ENCODE data around the gene PHKA1. TPM values are rescaled to one million over a fixed set of nuclear protein-coding genes. Genes with fewer than 3 reads are reported as not detected.
"Not testable (repeated sequence)": the region's sequence is repeated elsewhere in the genome, so short reads cannot be mapped to it uniquely, and the experiment has no call there.

Gene PHKA1
- total RNA-seq, 1 experiment from 2014 or later = 15.3 TPM

DNA sequence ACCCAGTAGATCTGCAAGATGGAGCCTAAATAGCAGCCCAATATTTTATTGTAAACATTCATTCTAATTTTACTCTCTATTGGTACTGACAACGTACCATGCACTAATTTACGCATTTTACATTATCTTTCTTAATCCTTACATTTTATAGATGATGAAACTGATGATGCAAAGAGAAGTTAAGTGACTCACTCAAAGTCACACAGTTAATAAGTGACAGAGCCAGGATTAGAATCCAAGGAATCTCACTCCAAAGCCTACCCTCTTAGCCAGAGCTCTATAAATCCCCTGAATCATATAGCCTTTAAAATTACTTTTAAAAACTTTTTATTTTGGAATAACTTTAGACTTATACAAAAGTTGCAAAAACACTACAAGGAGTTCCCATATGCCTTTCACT, 37.6 kb downstream of the PHKA1 start:
- RAD21 ChIA-PET (ENCODE audit: low non-redundant PET in 1 of 2, low total read pairs in 2 of 2, uncharacterized antibody in 2 of 2, unreplicated experiment in 2 of 2) = no interaction called here
- H2AFZ ChIP-seq (ENCODE audit: low read depth, low read length, poor library complexity, severe bottlenecking) = no peak overlapping the region
- no peak overlapping the region for H3K9ac ChIP-seq (ENCODE audit: low read length)
- H3K4me1 ChIP-seq (ENCODE audit: control insufficient read depth in 1 of 2, insufficient read depth in 2 of 2, low read length in 2 of 2) = 0 out of 4 replicates have a peak, but pooled peaks cover 0 to 5% of the 10 kb centered on the region in 2 experiments
- CTCF ChIA-PET = no interaction called here
- no peaks in the 10 kb centered on the region for H3K9me2 ChIP-seq (ENCODE audit: insufficient read depth)
- no peaks in the 10 kb centered on the region for H3K9me3 ChIP-seq (ENCODE audit: control insufficient read depth in 1 of 2, insufficient read depth in 1 of 2, low read depth in 1 of 2, low read length in 2 of 2)
- no peak for DNase-seq (ENCODE audit: low read depth, low spot score)
- TF ChIP-seq MAX (IDR thresholded peaks at IDR 0.05) (no peak), CEBPB (IDR thresholded peaks at IDR 0.05; ENCODE audit: low read depth) (0 out of 2 replicates have a peak, but pooled peaks have one; percentile 18), EZH2 (IDR thresholded peaks at IDR 0.05) (no peak), POLR2AphosphoS5 (IDR thresholded peaks at IDR 0.05; ENCODE audit: low read depth, low read length) (no peak)
- H3K36me3 ChIP-seq (ENCODE audit: control insufficient read depth in 1 of 2, insufficient read depth in 2 of 2, low read length in 2 of 2) = no peaks in the 10 kb centered on the region
- no peak overlapping the region for H3K4me3 ChIP-seq (replicated peaks in 1 of 2; ENCODE audit: low read depth in 1 of 2, low read length in 2 of 2)
- no peaks in the 10 kb centered on the region for H3K79me2 ChIP-seq (ENCODE audit: insufficient read depth, low read length)
- no peaks in the 10 kb centered on the region for H4K20me1 ChIP-seq (ENCODE audit: insufficient read depth)
- intact Hi-C loops (cut with micrococcal nuclease) = no loop called here
- no TSS peak for BruUV-seq (replicated peaks)
- H3K4me2 ChIP-seq (ENCODE audit: low read length) = peak overlapping the region; percentile 33; the same call in 1 of the 2 replicates
- no peak overlapping the region for H3K27ac ChIP-seq (ENCODE audit: low read depth, low read length)
- H3K27me3 ChIP-seq (ENCODE audit: insufficient read depth, low read length) = no peaks in the 10 kb centered on the region
- POLR2A ChIA-PET = no interaction called here
- no peak for ATAC-seq

- BruUV-seq (replicated peaks); H3K4me3 ChIP-seq (replicated peaks in 1 of 2; ENCODE audit: low read depth in 1 of 2, low read length in 2 of 2); ATAC-seq; H3K79me2 ChIP-seq (ENCODE audit: insufficient read depth, low read length); H3K4me2 ChIP-seq (ENCODE audit: low read length); H3K9ac ChIP-seq (ENCODE audit: low read length); H2AFZ ChIP-seq (ENCODE audit: low read depth, low read length, poor library complexity, severe bottlenecking); H4K20me1 ChIP-seq (ENCODE audit: insufficient read depth); H3K27ac ChIP-seq (ENCODE audit: low read depth, low read length); H3K9me3 ChIP-seq (ENCODE audit: control insufficient read depth in 1 of 2, insufficient read depth in 1 of 2, low read depth in 1 of 2, low read length in 2 of 2); H3K27me3 ChIP-seq (ENCODE audit: insufficient read depth, low read length); CTCF ChIA-PET; POLR2A ChIA-PET; H3K36me3 ChIP-seq (ENCODE audit: control insufficient read depth in 1 of 2, insufficient read depth in 2 of 2, low read length in 2 of 2); H3K4me1 ChIP-seq (ENCODE audit: control insufficient read depth in 1 of 2, insufficient read depth in 2 of 2, low read length in 2 of 2); DNase-seq (ENCODE audit: low read depth, low spot score); H3K9me2 ChIP-seq (ENCODE audit: insufficient read depth); RAD21 ChIA-PET (ENCODE audit: low non-redundant PET in 1 of 2, low total read pairs in 2 of 2, uncharacterized antibody in 2 of 2, unreplicated experiment in 2 of 2); intact Hi-C loops (cut with micrococcal nuclease): not testable (repeated sequence)
These were observed 40.2 kb downstream of the PHKA1 start for GRCh38 chrX:72673951-72674350.

- intact Hi-C loops (cut with micrococcal nuclease); POLR2A ChIA-PET; H3K27me3 ChIP-seq (ENCODE audit: insufficient read depth, low read length); BruUV-seq (replicated peaks); H3K36me3 ChIP-seq (ENCODE audit: control insufficient read depth in 1 of 2, insufficient read depth in 2 of 2, low read length in 2 of 2); H3K9me2 ChIP-seq (ENCODE audit: insufficient read depth); H3K79me2 ChIP-seq (ENCODE audit: insufficient read depth, low read length); H3K27ac ChIP-seq (ENCODE audit: low read depth, low read length); H3K9ac ChIP-seq (ENCODE audit: low read length); H3K4me2 ChIP-seq (ENCODE audit: low read length); H2AFZ ChIP-seq (ENCODE audit: low read depth, low read length, poor library complexity, severe bottlenecking); H3K4me3 ChIP-seq (replicated peaks in 1 of 2; ENCODE audit: low read depth in 1 of 2, low read length in 2 of 2); CTCF ChIA-PET; H4K20me1 ChIP-seq (ENCODE audit: insufficient read depth); ATAC-seq; H3K9me3 ChIP-seq (ENCODE audit: control insufficient read depth in 1 of 2, insufficient read depth in 1 of 2, low read depth in 1 of 2, low read length in 2 of 2); H3K4me1 ChIP-seq (ENCODE audit: control insufficient read depth in 1 of 2, insufficient read depth in 2 of 2, low read length in 2 of 2); RAD21 ChIA-PET (ENCODE audit: low non-redundant PET in 1 of 2, low total read pairs in 2 of 2, uncharacterized antibody in 2 of 2, unreplicated experiment in 2 of 2); DNase-seq (ENCODE audit: low read depth, low spot score): not testable (repeated sequence)
These were observed 44.6 kb downstream of the PHKA1 start for GRCh38 chrX:72669508-72669907.
